Measurements from ENCODE around the gene ZNF614. TPM values are rescaled to one million over a fixed set of nuclear protein-coding genes. Genes with fewer than 3 reads are reported as not detected.
A peak's percentile ranks its signal among the peaks of the same experiment; 100 is the strongest.

The ZNF614 gene
- polyA plus RNA-seq, 1 donor (not counting 4 experiments of a cell fraction or from before 2014, with no cell fraction given): 5.9 TPM

DNA sequence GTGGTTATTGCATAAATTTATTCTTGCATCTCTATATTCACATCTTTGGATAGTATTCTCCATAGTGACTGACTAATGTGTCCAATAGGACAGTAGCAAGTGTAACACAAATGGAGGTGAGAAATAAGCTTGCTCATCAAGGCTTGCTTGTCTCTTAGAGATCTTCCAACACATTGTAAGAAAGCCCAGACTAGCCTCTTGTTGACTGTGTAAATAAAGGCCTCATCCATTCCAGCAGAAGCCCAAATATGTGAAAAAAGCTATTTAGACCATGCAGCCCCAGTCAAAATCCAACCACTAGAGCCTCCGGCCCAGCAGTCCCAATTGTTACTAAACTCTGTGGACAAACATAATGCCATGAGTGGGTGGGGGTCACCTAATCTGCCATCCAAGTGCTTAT is 17.5 kb downstream of the ZNF614 start:
- Histone ChIP-seq H3K27ac (ENCODE audit: control insufficient read depth, insufficient read depth, low read length) (no peak overlapping the region), H3K4me2 (ENCODE audit: control insufficient read depth, extremely low read depth, insufficient read depth, low read depth, low read length) (no peak overlapping the region), H3K36me3 (ENCODE audit: control insufficient read depth in 2 of 2, extremely low read depth in 1 of 2, insufficient read depth in 2 of 2, low read length in 2 of 2) (peaks cover 0 to 5% of the 10 kb centered on the region in 2 experiments), H2AFZ (ENCODE audit: control insufficient read depth, low read length) (no peak overlapping the region), H3K4me1 (ENCODE audit: control insufficient read depth, extremely low read depth, insufficient read depth, low read length) (no peaks in the 10 kb centered on the region), H4K20me1 (ENCODE audit: control insufficient read depth, extremely low read depth, insufficient read depth, low read length) (no peaks in the 10 kb centered on the region), H3K79me2 (ENCODE audit: control insufficient read depth, insufficient read depth, low read length) (peaks cover 9% of the 10 kb centered on the region), H3K9me3 (ENCODE audit: control insufficient read depth, low read depth, low read length) (no peaks in the 10 kb centered on the region), H3K9me1 (ENCODE audit: control insufficient read depth, extremely low read depth, insufficient read depth, low read length) (no peaks in the 10 kb centered on the region), H3K9ac (ENCODE audit: control insufficient read depth, extremely low read depth, insufficient read depth, low read length) (no peak overlapping the region), H3K27me3 (ENCODE audit: control insufficient read depth, extremely low read depth, insufficient read depth, low read length) (no peaks in the 10 kb centered on the region), H3K4me3 (ENCODE audit: control insufficient read depth in 2 of 3, extremely low read depth in 1 of 3, insufficient read depth in 2 of 3, low read depth in 1 of 3, low read length in 3 of 3) (no peak overlapping the region)
- TF ChIP-seq EZH2 (IDR thresholded peaks at IDR 0.05; ENCODE audit: low read length): no peak
- TF ChIP-seq, protein P1, sequence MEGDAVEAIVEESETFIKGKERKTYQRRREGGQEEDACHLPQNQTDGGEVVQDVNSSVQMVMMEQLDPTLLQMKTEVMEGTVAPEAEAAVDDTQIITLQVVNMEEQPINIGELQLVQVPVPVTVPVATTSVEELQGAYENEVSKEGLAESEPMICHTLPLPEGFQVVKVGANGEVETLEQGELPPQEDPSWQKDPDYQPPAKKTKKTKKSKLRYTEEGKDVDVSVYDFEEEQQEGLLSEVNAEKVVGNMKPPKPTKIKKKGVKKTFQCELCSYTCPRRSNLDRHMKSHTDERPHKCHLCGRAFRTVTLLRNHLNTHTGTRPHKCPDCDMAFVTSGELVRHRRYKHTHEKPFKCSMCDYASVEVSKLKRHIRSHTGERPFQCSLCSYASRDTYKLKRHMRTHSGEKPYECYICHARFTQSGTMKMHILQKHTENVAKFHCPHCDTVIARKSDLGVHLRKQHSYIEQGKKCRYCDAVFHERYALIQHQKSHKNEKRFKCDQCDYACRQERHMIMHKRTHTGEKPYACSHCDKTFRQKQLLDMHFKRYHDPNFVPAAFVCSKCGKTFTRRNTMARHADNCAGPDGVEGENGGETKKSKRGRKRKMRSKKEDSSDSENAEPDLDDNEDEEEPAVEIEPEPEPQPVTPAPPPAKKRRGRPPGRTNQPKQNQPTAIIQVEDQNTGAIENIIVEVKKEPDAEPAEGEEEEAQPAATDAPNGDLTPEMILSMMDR (optimal IDR thresholded peaks at IDR 0.05 in 1 of 3, IDR thresholded peaks at IDR 0.05 in 1 of 3, conservative IDR thresholded peaks at IDR 0.05 in 1 of 3; ENCODE audit: extremely low read depth in 1 of 3, insufficient read depth in 2 of 3, low read length in 3 of 3): no peak
- DNase-seq (ENCODE audit: low read depth, low spot score) (no peak), FAIRE-seq (no peak)
- dilution Hi-C loops (cut with MboI; ENCODE audit: extremely low pct_ligation_motif_present, low sequenced_read_pairs): no loop called here

GRCh38 chr19:52007806-52008557 is 20.2 kb downstream of the ZNF614 start, which contains the start of gene ZNF615:
Gene ZNF615, minus strand, starts transcription at chr19:52008211. Its CDS starts 4,500 bp downstream, at chr19:52003711.
- dilution Hi-C loops (cut with MboI; ENCODE audit: extremely low pct_ligation_motif_present, low sequenced_read_pairs): no loop called here
- DNase-seq (ENCODE audit: low read depth, low spot score) (no peak), FAIRE-seq (peak; percentile 78)
- Histone ChIP-seq H3K9me3 (ENCODE audit: control insufficient read depth, low read depth, low read length) (no peaks in the 10 kb centered on the region), H3K79me2 (ENCODE audit: control insufficient read depth, insufficient read depth, low read length) (peaks cover 12% of the 10 kb centered on the region), H3K9me1 (ENCODE audit: control insufficient read depth, extremely low read depth, insufficient read depth, low read length) (no peaks in the 10 kb centered on the region), H3K9ac (ENCODE audit: control insufficient read depth, extremely low read depth, insufficient read depth, low read length) (peak within 1 kb of the TSS; percentile 87), H3K36me3 (ENCODE audit: control insufficient read depth in 2 of 2, extremely low read depth in 1 of 2, insufficient read depth in 2 of 2, low read length in 2 of 2) (peaks cover 0 to 4% of the 10 kb centered on the region in 2 experiments), H3K4me1 (ENCODE audit: control insufficient read depth, extremely low read depth, insufficient read depth, low read length) (no peaks in the 10 kb centered on the region), H3K4me3 (ENCODE audit: control insufficient read depth in 2 of 3, extremely low read depth in 1 of 3, insufficient read depth in 2 of 3, low read depth in 1 of 3, low read length in 3 of 3) (peak within 1 kb of the TSS; percentile 75 to 99 (median 96)), H2AFZ (ENCODE audit: control insufficient read depth, low read length) (peak within 1 kb of the TSS; percentile 100), H3K27ac (ENCODE audit: control insufficient read depth, insufficient read depth, low read length) (peak within 1 kb of the TSS; percentile 89), H4K20me1 (ENCODE audit: control insufficient read depth, extremely low read depth, insufficient read depth, low read length) (no peaks in the 10 kb centered on the region), H3K4me2 (ENCODE audit: control insufficient read depth, extremely low read depth, insufficient read depth, low read depth, low read length) (peak within 1 kb of the TSS; percentile 95), H3K27me3 (ENCODE audit: control insufficient read depth, extremely low read depth, insufficient read depth, low read length) (no peaks in the 10 kb centered on the region)
- no peak for TF ChIP-seq EZH2 (IDR thresholded peaks at IDR 0.05; ENCODE audit: low read length)
- TF ChIP-seq, protein P1 (optimal IDR thresholded peaks at IDR 0.05 in 1 of 3, IDR thresholded peaks at IDR 0.05 in 1 of 3, conservative IDR thresholded peaks at IDR 0.05 in 1 of 3; ENCODE audit: extremely low read depth in 1 of 3, insufficient read depth in 2 of 3, low read length in 3 of 3): no peak

Data from keratinocyte (primary cell).